MV-4-11 (cell line): ENCODE results near the gene WBP2.
A peak's percentile ranks its signal among the peaks of the same experiment; 100 is the strongest.
"Not testable (repeated sequence)": the region's sequence is repeated elsewhere in the genome, so short reads cannot be mapped to it uniquely, and the experiment has no call there.

Experiments used
- DNase-seq: peaks from one replicate; lab custom pipeline; 2025; lab: John Stamatoyannopoulos, UW

Gene WBP2

DNA sequence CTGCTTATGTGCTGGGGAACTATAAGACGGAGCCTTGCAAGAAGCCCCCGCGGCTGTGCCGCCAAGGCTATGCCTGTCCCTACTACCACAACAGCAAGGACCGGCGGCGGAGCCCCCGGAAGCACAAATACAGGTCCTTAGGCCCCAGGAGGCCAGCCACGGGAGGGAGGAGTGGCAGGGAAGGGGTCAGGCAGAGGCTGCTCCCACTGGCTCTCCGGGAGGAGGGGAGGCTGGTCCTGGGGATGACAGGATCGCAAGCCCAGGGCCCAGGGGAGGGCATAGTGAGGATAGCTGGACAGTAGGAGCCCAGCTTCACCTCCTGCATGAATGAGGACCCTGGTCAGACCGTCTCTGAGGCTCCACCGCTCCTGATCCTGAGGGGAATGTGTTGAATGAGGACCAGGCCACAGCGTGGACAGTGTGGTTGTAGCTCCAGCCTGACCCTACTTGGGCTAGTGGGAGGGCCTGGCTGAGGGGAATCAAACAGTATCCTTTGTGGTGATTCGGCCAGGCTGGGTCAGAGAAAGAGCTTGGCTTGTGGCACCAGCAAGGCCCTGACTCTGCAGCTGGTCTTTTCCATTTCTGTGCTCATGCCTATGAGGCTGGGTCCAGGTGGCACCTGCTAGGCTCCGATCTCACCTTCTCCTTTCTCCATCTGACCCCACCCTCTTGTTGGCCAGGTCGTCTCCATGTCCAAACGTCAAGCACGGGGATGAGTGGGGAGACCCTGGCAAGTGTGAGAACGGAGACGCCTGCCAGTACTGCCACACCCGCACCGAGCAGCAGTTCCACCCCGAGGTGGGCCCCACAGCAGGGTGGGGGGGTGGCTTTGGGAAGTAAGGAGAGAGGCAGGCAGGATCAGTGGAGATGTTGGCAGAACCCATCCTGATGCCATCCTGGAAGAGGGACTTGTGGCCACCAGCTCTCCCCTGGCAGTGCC is 41.8 kb downstream of the WBP2 start:
- DNase-seq, result no peak

DNA sequence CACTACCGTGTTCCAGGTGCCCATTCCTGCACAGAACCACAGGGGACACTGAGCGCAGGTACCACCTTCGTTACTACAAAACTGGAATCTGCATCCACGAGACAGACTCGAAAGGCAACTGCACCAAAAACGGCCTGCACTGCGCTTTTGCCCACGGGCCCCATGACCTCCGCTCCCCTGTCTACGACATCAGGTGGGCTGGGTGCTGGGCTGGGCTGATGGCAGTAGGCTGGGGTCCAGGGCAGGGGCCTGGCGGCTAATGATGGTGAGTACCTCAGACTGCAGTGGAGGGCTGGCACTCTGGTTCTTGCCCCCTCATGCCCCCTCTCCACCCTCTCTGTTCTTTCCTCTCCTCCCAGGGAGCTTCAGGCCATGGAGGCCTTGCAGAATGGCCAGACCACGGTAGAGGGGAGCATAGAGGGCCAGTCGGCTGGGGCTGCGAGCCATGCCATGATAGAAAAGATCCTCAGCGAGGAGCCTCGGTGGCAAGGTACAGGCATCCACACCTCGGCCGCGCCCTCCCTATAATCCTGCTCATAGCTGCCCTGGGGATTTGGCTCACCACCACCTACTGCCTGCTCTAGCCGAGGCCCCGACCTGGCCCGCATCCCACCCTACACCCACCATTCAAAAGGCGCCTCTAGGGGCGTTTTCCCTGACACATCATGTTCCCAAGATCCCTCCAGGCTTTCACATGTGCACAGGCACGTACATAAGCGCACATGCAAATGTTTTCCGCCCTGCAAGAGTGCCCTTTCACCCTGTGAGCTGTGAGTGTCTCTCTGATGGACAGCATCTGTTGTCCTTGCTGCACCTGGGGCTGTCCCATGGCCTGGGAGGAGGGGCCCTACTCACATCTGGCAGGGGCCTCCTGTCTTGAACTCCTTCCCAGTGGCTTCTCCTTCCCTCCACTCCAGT is 42.8 kb downstream of the WBP2 start:
- no peak for DNase-seq

DNA sequence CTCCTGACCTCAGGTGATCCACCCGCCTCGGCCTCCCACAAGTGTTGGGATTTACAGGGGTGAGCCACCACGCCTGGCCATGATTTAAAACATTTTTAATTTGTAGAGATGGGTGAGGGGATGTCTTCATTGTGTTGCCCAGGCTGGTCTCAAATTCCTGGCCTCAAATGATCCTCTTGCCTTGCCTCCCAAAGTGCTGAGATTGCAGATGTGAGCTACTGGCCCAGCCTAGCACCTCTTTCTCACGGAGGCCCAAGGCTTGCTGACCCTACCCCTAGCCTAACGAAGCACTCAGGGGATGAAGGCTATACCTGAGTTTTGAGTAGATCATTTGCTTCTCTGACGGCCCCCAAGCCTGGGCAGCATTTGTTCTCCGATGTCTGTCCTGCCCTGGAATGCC is 44.0 kb downstream of the WBP2 start:
- DNase-seq, result no peak

DNA sequence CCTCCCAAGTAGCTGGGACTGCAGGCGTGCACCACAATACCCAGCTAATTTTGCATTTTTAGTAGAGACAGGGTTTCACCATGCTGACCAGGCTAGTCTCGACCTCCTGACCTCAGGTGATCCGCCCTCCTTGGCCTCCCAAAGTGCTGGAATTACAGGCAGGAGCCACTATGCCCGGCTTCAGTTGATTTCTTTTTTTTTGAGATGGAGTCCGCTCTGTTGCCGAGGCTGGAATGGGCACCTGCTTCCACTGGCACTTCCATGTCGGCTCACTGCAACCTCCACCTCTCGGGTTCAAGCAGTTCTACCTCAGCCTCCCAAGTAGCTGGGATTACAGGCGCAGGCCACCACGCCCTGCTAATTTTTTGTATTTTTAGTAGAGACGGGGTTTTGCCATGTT is 44.4 kb downstream of the WBP2 start:
- DNase-seq, result not testable (repeated sequence)

DNA sequence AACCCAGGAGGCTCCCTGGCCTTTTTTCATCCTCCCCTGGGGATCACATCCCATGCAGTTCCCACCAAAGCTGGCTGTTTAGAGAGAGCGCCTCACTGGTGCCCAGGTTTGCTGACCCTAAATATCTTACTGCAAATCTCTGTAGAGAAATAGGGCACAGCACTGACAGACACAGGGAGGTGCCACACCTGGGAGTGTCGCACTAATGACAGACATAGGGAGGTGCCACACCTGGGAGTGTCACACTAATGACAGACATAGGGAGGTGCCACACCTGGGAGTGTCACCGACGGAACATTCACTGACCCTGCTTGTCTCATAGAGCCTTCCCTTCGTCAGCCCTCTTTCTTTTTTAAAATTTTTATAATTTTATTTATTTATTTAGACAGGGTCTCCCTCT is 44.9 kb downstream of the WBP2 start:
- DNase-seq, result no peak

DNA sequence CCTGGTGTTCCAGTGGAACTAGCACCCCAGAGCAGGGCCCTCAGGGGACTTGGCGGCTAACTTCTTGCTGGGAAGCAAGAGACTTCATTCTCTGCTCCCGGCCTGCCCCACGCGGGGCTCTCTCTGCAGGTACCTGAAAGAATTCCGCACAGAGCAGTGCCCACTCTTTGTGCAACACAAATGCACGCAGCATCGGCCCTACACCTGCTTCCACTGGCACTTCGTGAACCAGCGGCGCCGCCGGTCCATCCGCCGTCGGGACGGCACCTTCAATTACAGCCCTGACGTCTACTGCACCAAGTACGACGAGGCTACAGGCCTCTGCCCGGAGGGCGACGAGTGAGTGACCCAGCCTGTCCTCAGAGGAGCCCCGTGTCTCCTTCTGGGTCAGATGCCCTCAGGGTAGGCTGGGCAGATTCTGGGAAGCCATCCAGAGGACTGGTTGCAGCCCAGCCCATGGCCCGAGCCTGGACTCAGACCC is 45.5 kb downstream of the WBP2 start:
- DNase-seq, result no peak

DNA sequence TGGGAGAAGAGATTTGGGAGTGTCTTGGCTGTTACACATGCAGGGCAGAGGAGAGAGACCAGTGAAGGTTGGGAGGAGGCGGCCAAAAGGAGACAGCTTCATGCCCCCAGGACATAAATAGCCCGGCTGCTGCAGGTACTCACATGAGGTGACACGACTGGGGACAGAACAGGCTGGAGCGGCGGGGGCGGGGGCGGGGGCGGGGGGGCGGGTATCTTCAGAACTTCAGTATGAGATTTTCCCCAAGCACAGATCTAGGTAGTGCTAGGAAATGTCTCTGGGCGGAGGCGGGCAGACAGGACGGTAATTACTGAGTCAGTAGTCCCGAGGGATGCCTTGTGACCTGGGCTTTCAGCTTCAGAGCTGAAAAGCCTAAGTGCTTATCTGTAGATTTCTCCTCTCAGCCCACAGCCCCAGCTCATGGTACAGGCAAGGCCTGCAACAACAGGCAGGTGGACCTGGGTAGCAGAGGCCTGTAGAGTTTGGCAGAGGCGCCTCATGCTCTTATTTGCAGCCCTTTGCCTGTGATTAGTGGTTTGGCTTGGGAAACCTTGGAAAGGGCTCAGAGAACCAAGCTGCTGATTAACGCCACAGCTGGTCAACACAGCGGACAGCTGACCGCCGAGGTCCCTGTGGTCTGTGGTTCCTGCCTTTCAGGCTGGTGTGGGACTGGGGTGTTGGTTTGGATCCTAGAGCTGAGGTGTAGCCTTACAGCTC is 46.1 kb downstream of the WBP2 start:
- no peak for DNase-seq

DNA sequence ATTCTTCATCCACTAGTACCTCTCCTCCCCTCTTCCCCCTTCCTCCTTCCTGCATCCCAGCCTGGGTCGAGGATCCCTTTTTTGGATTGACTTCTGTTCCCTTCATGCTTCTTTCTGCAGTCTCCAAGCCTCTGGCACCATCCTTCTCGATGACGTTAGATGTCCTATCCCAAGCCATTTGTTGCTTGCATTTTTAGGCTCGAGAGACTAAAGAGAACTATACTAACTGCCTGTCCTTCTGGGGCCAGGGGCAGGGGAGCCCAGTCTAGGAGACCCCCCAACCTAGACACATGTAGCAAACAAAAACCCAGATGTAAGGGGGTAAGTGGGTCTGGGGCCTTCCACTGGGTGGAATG is 46.6 kb downstream of the WBP2 start:
- DNase-seq, result no peak

DNA sequence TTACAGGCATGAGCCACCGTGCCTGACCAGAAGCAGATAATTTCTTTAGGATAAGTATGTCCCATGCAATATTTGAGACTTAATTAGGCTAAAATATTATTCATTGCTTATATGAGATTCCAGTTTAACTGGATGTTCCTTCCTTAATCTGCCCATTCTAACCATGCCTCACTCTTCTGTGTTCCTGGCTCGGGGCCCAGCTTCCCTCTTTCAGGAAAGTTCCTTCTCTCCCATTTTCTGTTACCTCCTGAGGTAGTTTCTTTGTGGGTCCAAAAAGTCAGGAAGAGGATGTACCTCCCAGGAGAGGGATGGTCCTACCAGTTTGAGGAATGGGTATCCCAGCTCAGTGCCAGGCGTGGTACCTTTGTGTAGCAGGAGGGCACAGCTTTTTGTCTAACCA is 47.3 kb downstream of the WBP2 start:
- DNase-seq, result no peak

DNA sequence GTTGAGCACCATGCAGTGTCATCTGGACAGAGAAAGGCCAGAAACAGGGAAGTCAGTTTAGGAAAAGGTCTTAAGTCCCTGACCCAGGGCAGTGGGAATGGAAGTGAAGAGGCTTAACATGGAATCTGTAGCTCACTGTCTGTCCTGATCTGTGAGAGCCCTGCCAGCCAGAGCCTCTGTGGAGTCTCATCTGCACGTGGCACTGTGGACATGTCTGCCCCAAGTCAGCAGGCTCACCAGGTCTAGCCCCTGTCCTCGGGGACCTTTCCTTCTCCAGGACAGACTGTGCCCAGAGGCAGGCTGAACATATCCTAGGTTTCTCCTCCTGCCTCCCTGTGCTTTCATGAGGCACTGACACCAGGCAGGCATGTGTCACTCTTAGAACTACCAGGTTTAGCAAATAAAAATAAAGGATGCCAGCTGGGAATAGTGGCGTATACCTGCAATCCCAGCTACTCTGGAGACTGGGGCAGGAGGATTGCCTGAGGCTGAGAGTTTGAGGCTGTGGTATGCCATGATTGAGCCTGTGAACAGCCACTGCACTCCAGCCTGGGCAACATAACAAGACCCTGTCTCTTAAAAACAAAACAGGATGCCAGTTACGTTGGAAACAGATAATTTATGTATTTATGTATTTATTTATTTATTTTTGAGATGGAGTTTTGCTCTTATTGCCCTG is 48.2 kb downstream of the WBP2 start:
- no peak for DNase-seq

DNA sequence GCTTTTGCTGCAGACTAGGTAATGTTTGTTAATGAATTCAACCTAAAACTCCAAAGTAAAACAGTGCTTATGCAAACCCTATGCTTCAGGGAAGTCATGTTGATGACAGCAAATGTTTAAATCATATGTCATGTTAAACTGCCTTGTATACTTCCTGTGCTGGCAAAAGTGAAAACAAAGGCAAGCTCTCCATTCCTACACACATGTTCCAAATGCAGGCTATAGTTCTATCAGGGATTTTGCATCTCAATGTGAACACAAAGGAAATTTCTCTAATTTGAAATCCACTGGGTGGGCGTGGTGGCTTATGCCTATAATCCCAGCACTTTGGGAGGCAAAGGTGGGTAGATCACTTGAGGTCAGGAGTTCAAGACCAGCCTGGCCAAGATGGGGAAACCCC is 51.3 kb downstream of the WBP2 start:
- no peak for DNase-seq

DNA sequence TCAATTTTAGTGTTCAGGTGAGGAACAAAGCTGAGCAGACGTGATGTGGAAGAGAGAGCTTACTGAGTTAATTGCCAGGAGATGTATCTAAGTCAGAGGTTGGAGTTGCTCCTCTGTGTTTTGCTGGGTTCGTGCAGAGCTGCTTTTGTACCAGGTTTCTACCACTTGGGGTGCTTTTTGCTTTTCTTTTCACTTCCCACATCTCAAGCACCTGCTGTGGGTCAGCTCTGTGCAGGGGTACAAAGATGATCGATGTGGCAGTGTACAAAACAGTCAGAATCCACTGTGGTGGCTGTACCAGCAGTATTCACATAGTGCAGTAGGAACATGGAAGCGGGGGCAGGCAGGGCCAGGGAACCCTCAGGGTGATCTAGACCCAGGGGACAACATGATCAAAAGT is 55.7 kb downstream of the WBP2 start:
- no peak for DNase-seq

DNA sequence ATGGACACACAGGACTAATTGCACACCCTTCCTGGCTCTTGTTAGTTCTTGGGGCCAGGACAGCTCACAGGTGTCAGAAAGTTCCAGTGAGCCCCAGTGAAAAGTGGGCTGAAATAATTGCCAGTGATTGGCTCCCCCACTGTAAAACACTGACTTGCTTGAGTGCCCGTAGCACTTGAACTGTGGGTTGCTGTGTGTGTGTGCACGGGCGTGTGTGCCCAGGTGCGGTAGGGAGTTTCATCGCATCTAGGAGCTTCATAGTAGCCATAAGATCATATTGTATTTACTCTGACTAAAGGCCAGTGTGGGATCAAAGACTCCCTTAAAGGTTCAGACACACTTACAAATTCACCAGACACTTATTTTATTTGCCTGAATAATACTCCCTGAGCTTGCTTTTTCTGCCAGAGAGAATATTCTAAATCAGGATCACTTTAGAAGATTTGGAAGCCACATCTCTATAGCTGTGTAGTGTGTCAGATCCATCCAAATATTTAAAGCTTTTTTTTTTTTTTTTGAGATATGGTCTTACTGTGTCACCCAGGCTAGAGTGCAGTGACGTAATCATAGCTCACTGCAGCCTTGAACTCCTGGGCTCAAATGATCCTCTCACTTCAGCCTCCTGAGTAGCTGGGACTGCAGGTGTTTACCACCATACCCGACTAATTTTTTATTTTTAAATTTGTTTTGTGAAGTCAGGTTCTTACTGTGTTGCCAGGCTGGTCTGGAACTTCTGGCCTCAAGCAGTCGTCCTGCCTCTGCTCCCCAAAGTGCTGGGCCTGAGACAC is 59.1 kb downstream of the WBP2 start:
- peak; percentile 23 for DNase-seq
